Activated naive CD8-positive, alpha-beta T cell treated with anti-CD3 and anti-CD28 coated beads, Interleukin-2, amount 50 U/mL, for 24 hours (primary cell): ENCODE results near the gene SLC17A6.

Source experiments
- ATAC-seq: fragments of 150-1000 bp; cut with Tn5 transposase; one replicate; pipeline ENCODE4 v1.10.0; 2021
- DNase-seq: peaks from one replicate; pipeline ENCODE4 v3.0.0; 2021
- H3K27ac Mint-ChIP-seq: one replicate; pipeline ENCODE4 v1.8.0; 2021; ENCODE audit warnings: mild to moderate bottlenecking, mixed read lengths
- H3K27me3 Mint-ChIP-seq: one replicate; pipeline ENCODE4 v1.8.0; 2021; ENCODE audit warnings: mixed read lengths
- H3K36me3 Mint-ChIP-seq: one replicate; pipeline ENCODE4 v1.8.0; 2021; ENCODE audit warnings: low read depth, mixed read lengths
- H3K4me1 Mint-ChIP-seq: one replicate; pipeline ENCODE4 v1.8.0; 2021; ENCODE audit warnings: mixed read lengths
- H3K4me3 Mint-ChIP-seq: one replicate; pipeline ENCODE4 v1.8.0; 2021; ENCODE audit warnings: mild to moderate bottlenecking, moderate library complexity, mixed read lengths
- H3K9me3 Mint-ChIP-seq: one replicate; pipeline ENCODE4 v1.8.0; 2021; ENCODE audit warnings: mixed read lengths

SLC17A6 gene

GRCh38 chr11:22344081-22344480, 5.9 kb downstream of the SLC17A6 start:
- Mint-ChIP-seq H3K9me3 (no peaks in the 10 kb centered on the region), H3K36me3 (peaks cover 4% of the 10 kb centered on the region), H3K27ac (no peak overlapping the region), H3K27me3 (peaks cover 70% of the 10 kb centered on the region), H3K4me3 (no peak overlapping the region), H3K4me1 (peaks cover 9% of the 10 kb centered on the region)
- ATAC-seq (no peak), DNase-seq (no peak)

GRCh38 chr11:22346282-22346681, 8.1 kb downstream of the SLC17A6 start:
- H3K4me3 Mint-ChIP-seq, result no peak overlapping the region
- H3K27ac Mint-ChIP-seq, result no peak overlapping the region
- no peaks in the 10 kb centered on the region for H3K36me3 Mint-ChIP-seq
- no peak for DNase-seq
- ATAC-seq, result no peak
- peaks cover 3% of the 10 kb centered on the region for H3K4me1 Mint-ChIP-seq
- no peaks in the 10 kb centered on the region for H3K9me3 Mint-ChIP-seq
- peaks cover 50% of the 10 kb centered on the region for H3K27me3 Mint-ChIP-seq

GRCh38 chr11:22347857-22348487, 9.8 kb downstream of the SLC17A6 start:
- Mint-ChIP-seq H3K9me3 (no peaks in the 10 kb centered on the region), H3K27ac (no peak overlapping the region), H3K36me3 (no peaks in the 10 kb centered on the region), H3K4me1 (peaks cover 3% of the 10 kb centered on the region), H3K4me3 (no peak overlapping the region), H3K27me3 (peaks cover 36% of the 10 kb centered on the region)
- no peak for DNase-seq
- no peak for ATAC-seq

GRCh38 chr11:22349491-22349890, 11.3 kb downstream of the SLC17A6 start:
- Mint-ChIP-seq H3K27ac (no peak overlapping the region), H3K36me3 (no peaks in the 10 kb centered on the region), H3K4me1 (no peaks in the 10 kb centered on the region), H3K27me3 (peaks cover 21% of the 10 kb centered on the region), H3K9me3 (no peaks in the 10 kb centered on the region), H3K4me3 (no peak overlapping the region)
- ATAC-seq (no peak), DNase-seq (no peak)

GRCh38 chr11:22359295-22359694, 21.1 kb downstream of the SLC17A6 start:
- ATAC-seq, result no peak
- Mint-ChIP-seq H3K36me3 (no peaks in the 10 kb centered on the region), H3K27ac (no peak overlapping the region), H3K9me3 (no peaks in the 10 kb centered on the region), H3K4me1 (no peaks in the 10 kb centered on the region), H3K4me3 (no peak overlapping the region), H3K27me3 (peaks cover 12% of the 10 kb centered on the region)
- no peak for DNase-seq

- peaks cover 10% of the 10 kb centered on the region for H3K27me3 Mint-ChIP-seq
- no peak overlapping the region for H3K4me3 Mint-ChIP-seq
- ATAC-seq, result no peak
- no peaks in the 10 kb centered on the region for H3K4me1 Mint-ChIP-seq
- H3K27ac Mint-ChIP-seq, result no peak overlapping the region
- no peaks in the 10 kb centered on the region for H3K36me3 Mint-ChIP-seq
- DNase-seq, result no peak
- no peaks in the 10 kb centered on the region for H3K9me3 Mint-ChIP-seq
Observed at GRCh38 chr11:22371160-22371559, 33.0 kb downstream of the SLC17A6 start.

- Mint-ChIP-seq H3K36me3 (no peaks in the 10 kb centered on the region), H3K4me1 (no peaks in the 10 kb centered on the region), H3K27ac (no peak overlapping the region), H3K9me3 (no peaks in the 10 kb centered on the region), H3K4me3 (no peak overlapping the region), H3K27me3 (peaks cover 1% of the 10 kb centered on the region)
- DNase-seq (no peak), ATAC-seq (no peak)
Observed at GRCh38 chr11:22387126-22387525, 48.9 kb downstream of the SLC17A6 start.

GRCh38 chr11:22389526-22390282, 51.5 kb downstream of the SLC17A6 start:
- H3K4me1 Mint-ChIP-seq, result no peaks in the 10 kb centered on the region
- H3K4me3 Mint-ChIP-seq, result no peak overlapping the region
- DNase-seq, result no peak
- no peaks in the 10 kb centered on the region for H3K27me3 Mint-ChIP-seq
- no peak for ATAC-seq
- H3K9me3 Mint-ChIP-seq, result no peaks in the 10 kb centered on the region
- no peaks in the 10 kb centered on the region for H3K36me3 Mint-ChIP-seq
- H3K27ac Mint-ChIP-seq, result no peak overlapping the region

- H3K4me3 Mint-ChIP-seq, result no peak overlapping the region
- no peaks in the 10 kb centered on the region for H3K36me3 Mint-ChIP-seq
- DNase-seq (no peak), ATAC-seq (no peak)
- no peak overlapping the region for H3K27ac Mint-ChIP-seq
- no peaks in the 10 kb centered on the region for H3K27me3 Mint-ChIP-seq
- no peaks in the 10 kb centered on the region for H3K4me1 Mint-ChIP-seq
- H3K9me3 Mint-ChIP-seq, result no peaks in the 10 kb centered on the region
Observed at GRCh38 chr11:22390283-22390655, 52.1 kb downstream of the SLC17A6 start.

GRCh38 chr11:22392561-22392960, 54.4 kb downstream of the SLC17A6 start:
- H3K4me1 Mint-ChIP-seq, result no peaks in the 10 kb centered on the region
- no peaks in the 10 kb centered on the region for H3K9me3 Mint-ChIP-seq
- no peak for DNase-seq
- no peak overlapping the region for H3K4me3 Mint-ChIP-seq
- H3K27me3 Mint-ChIP-seq, result no peaks in the 10 kb centered on the region
- no peak for ATAC-seq
- H3K27ac Mint-ChIP-seq, result no peak overlapping the region
- H3K36me3 Mint-ChIP-seq, result no peaks in the 10 kb centered on the region

GRCh38 chr11:22405377-22405776, 67.2 kb downstream of the SLC17A6 start:
- no peaks in the 10 kb centered on the region for H3K9me3 Mint-ChIP-seq
- DNase-seq (no peak), ATAC-seq (no peak)
- no peak overlapping the region for H3K27ac Mint-ChIP-seq
- H3K4me1 Mint-ChIP-seq, result no peaks in the 10 kb centered on the region
- peaks cover 4% of the 10 kb centered on the region for H3K27me3 Mint-ChIP-seq
- no peak overlapping the region for H3K4me3 Mint-ChIP-seq
- no peaks in the 10 kb centered on the region for H3K36me3 Mint-ChIP-seq

GRCh38 chr11:22407267-22407666, 69.1 kb downstream of the SLC17A6 start:
- no peaks in the 10 kb centered on the region for H3K4me1 Mint-ChIP-seq
- H3K27ac Mint-ChIP-seq, result no peak overlapping the region
- no peaks in the 10 kb centered on the region for H3K9me3 Mint-ChIP-seq
- ATAC-seq, result no peak
- H3K4me3 Mint-ChIP-seq, result no peak overlapping the region
- DNase-seq, result no peak
- peaks cover 4% of the 10 kb centered on the region for H3K27me3 Mint-ChIP-seq
- H3K36me3 Mint-ChIP-seq, result no peaks in the 10 kb centered on the region

GRCh38 chr11:22407921-22408320, 69.7 kb downstream of the SLC17A6 start:
- DNase-seq (no peak), ATAC-seq (no peak)
- Mint-ChIP-seq H3K9me3 (no peaks in the 10 kb centered on the region), H3K4me1 (no peaks in the 10 kb centered on the region), H3K36me3 (no peaks in the 10 kb centered on the region), H3K4me3 (no peak overlapping the region), H3K27ac (no peak overlapping the region), H3K27me3 (peaks cover 4% of the 10 kb centered on the region)

- H3K4me3 Mint-ChIP-seq, result no peak overlapping the region
- no peak overlapping the region for H3K27ac Mint-ChIP-seq
- no peaks in the 10 kb centered on the region for H3K36me3 Mint-ChIP-seq
- H3K9me3 Mint-ChIP-seq, result no peaks in the 10 kb centered on the region
- ATAC-seq, result no peak
- H3K4me1 Mint-ChIP-seq, result no peaks in the 10 kb centered on the region
- no peaks in the 10 kb centered on the region for H3K27me3 Mint-ChIP-seq
- DNase-seq, result no peak
Observed at GRCh38 chr11:22415476-22415875, 77.3 kb downstream of the SLC17A6 start.

GRCh38 chr11:22416462-22416861, 78.3 kb downstream of the SLC17A6 start:
- no peaks in the 10 kb centered on the region for H3K36me3 Mint-ChIP-seq
- H3K4me3 Mint-ChIP-seq, result no peak overlapping the region
- ATAC-seq (no peak), DNase-seq (no peak)
- H3K4me1 Mint-ChIP-seq, result no peaks in the 10 kb centered on the region
- no peaks in the 10 kb centered on the region for H3K9me3 Mint-ChIP-seq
- H3K27me3 Mint-ChIP-seq, result no peaks in the 10 kb centered on the region
- no peak overlapping the region for H3K27ac Mint-ChIP-seq
